Type B pancreatic cell (in vitro differentiated cells): ENCODE results near the gene CTAG1A. TPM values are rescaled to one million over a fixed set of nuclear protein-coding genes. Genes with fewer than 3 reads are reported as not detected.

ENCODE experiments used
- DNase-seq: peaks from one replicate; pipeline ENCODE4 v3.0.0; 2021; ENCODE audit warnings: mixed read lengths; ENCODE audit not compliant: unreplicated experiment; ENCODE audit errors: extremely low spot score
- H3K27ac Mint-ChIP-seq: 2 replicates; pipeline ENCODE4 v1.8.0; 2021; ENCODE audit warnings: mild to moderate bottlenecking, mixed read lengths
- H3K27me3 Mint-ChIP-seq: 2 replicates; pipeline ENCODE4 v1.8.0; 2021; ENCODE audit warnings: mixed read lengths
- H3K36me3 Mint-ChIP-seq: 2 replicates; pipeline ENCODE4 v1.8.0; 2021; ENCODE audit warnings: mixed read lengths
- H3K4me1 Mint-ChIP-seq: one replicate; pipeline ENCODE4 v1.8.0; 2021; ENCODE audit warnings: mixed read lengths; ENCODE audit not compliant: unreplicated experiment
- H3K4me3 Mint-ChIP-seq: 2 replicates; pipeline ENCODE4 v1.8.0; 2021; ENCODE audit warnings: mild to moderate bottlenecking, mixed read lengths
- H3K9me3 Mint-ChIP-seq: 2 replicates; pipeline ENCODE4 v1.8.0; 2021; ENCODE audit warnings: mixed read lengths
- CTCF ChIP-seq: fragments of 200-600 bp; sonication (generic); conservative IDR thresholded peaks from 2 replicates; pipeline ENCODE4 v1.5.0; 2021; ENCODE audit warnings: antibody characterized with exemption, mild to moderate bottlenecking
- total RNA-seq: library from RNA; stranded (reverse); gene quantifications from 2 replicates; pipeline ENCODE4 v1.2.1, GENCODE V29; 2021; ENCODE audit warnings: low replicate concordance

The CTAG1A gene
- total RNA-seq, 1 donor from 2014 or later = not detected

- no peaks in the 10 kb centered on the region for H3K9me3 Mint-ChIP-seq
- H3K36me3 Mint-ChIP-seq = no peaks in the 10 kb centered on the region
- DNase-seq = no peak
- H3K27me3 Mint-ChIP-seq = no peaks in the 10 kb centered on the region
- TF ChIP-seq CTCF = no peak
- no peak overlapping the region for H3K27ac Mint-ChIP-seq
- peaks cover 10% of the 10 kb centered on the region for H3K4me1 Mint-ChIP-seq
- H3K4me3 Mint-ChIP-seq = no peak overlapping the region
Measured at GRCh38 chrX:154541896-154542722, 42.8 kb upstream of the CTAG1A start.

GRCh38 chrX:154542723-154543424 is 42.1 kb upstream of the CTAG1A start:
- Mint-ChIP-seq H3K9me3 (no peaks in the 10 kb centered on the region), H3K27ac (no peak overlapping the region), H3K4me3 (no peak overlapping the region), H3K36me3 (peaks cover 1% of the 10 kb centered on the region), H3K27me3 (no peaks in the 10 kb centered on the region), H3K4me1 (peaks cover 10% of the 10 kb centered on the region)
- no peak for TF ChIP-seq CTCF
- DNase-seq = no peak

- no peaks in the 10 kb centered on the region for H3K27me3 Mint-ChIP-seq
- H3K36me3 Mint-ChIP-seq = peaks cover 15% of the 10 kb centered on the region
- no peak for DNase-seq
- H3K4me1 Mint-ChIP-seq = peaks cover 9% of the 10 kb centered on the region
- H3K4me3 Mint-ChIP-seq = peak overlapping the region; percentile 85
- TF ChIP-seq CTCF = no peak
- H3K9me3 Mint-ChIP-seq = no peaks in the 10 kb centered on the region
- H3K27ac Mint-ChIP-seq = no peak overlapping the region
Measured at GRCh38 chrX:154545673-154546274, 39.2 kb upstream of the CTAG1A start.

GRCh38 chrX:154546354-154547244 is 38.3 kb upstream of the CTAG1A start, which contains the start of gene G6PD:
G6PD (minus strand) TSS chrX:154546846; CDS start chrX:154546155, 691 bp downstream.
- DNase-seq = peak; percentile 84
- H3K4me1 Mint-ChIP-seq = peaks cover 9% of the 10 kb centered on the region
- no peaks in the 10 kb centered on the region for H3K27me3 Mint-ChIP-seq
- peak within 1 kb of the TSS; percentile 94 for H3K27ac Mint-ChIP-seq
- H3K36me3 Mint-ChIP-seq = peaks cover 15% of the 10 kb centered on the region
- no peaks in the 10 kb centered on the region for H3K9me3 Mint-ChIP-seq
- TF ChIP-seq CTCF = no peak
- peak within 1 kb of the TSS; percentile 94 for H3K4me3 Mint-ChIP-seq
